Measurements from ENCODE around the gene RAB11FIP3. TPM values are rescaled to one million over a fixed set of nuclear protein-coding genes. Genes with fewer than 3 reads are reported as not detected.
"Not testable (repeated sequence)": the region's sequence is repeated elsewhere in the genome, so short reads cannot be mapped to it uniquely, and the experiment has no call there.

The RAB11FIP3 gene, protein sequence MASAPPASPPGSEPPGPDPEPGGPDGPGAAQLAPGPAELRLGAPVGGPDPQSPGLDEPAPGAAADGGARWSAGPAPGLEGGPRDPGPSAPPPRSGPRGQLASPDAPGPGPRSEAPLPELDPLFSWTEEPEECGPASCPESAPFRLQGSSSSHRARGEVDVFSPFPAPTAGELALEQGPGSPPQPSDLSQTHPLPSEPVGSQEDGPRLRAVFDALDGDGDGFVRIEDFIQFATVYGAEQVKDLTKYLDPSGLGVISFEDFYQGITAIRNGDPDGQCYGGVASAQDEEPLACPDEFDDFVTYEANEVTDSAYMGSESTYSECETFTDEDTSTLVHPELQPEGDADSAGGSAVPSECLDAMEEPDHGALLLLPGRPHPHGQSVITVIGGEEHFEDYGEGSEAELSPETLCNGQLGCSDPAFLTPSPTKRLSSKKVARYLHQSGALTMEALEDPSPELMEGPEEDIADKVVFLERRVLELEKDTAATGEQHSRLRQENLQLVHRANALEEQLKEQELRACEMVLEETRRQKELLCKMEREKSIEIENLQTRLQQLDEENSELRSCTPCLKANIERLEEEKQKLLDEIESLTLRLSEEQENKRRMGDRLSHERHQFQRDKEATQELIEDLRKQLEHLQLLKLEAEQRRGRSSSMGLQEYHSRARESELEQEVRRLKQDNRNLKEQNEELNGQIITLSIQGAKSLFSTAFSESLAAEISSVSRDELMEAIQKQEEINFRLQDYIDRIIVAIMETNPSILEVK
- total RNA-seq: 10 to 100 TPM; 20.7 to 62.5 (median 29.1) TPM

DNA sequence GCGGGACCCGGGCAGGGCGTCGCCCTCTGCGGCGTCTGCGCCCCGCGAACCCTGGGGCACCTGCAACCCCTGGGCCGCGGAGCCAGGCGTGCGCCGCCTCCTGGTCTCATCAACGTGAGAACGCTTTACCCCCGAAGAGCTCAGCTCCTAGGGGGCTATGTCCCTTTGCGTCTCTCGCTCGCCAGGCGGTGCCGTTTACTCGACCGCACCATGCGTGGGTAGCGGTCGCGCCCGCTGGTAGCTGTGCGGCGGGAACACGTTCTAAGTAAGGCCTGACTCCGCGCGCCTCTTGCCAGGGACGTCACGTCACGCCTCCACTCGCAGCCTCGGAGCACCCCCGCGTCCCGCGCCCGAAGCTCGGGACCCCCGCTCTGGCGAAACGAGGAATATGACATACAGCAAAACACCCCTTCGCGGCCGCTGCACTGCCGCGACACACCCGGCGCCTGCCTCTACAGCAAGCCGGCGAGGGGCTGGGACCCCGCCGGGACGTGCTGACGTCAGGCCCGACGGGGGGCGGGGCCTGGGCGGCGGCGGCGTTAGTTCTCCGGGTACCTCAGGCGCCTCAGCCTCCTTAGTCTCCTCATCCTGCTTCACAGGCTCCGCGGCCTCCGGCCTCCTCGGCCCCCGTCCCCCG, at the start of gene RAB11FIP3:
RAB11FIP3 (plus strand) TSS at position 568 of the 637 bp plus-strand sequence. CDS start 358 bp downstream, outside the sequence.
- peak within 1 kb of the TSS; percentile 80 for H3K4me3 ChIP-seq
- H3K27me3 ChIP-seq: no peaks in the 10 kb centered on the region
- peak within 1 kb of the TSS; percentile 92 for H3K27ac ChIP-seq
- H3K9me3 ChIP-seq: no peaks in the 10 kb centered on the region
- DNase-seq (ENCODE audit: low spot score in 2 of 2): peak; percentile 88 to 90
- H3K36me3 ChIP-seq: no peaks in the 10 kb centered on the region
- WGBS: 0% methylated on average over 15 of the region's 77 CpGs
- TF ChIP-seq POLR2A (IDR thresholded peaks at IDR 0.05): peak in 1 of 2 donors; percentile 46
- TF ChIP-seq POLR2AphosphoS5 (IDR thresholded peaks at IDR 0.05): peak in 1 of 3 donors; percentile 68
- TF ChIP-seq EP300 (IDR thresholded peaks at IDR 0.05): no peak
- TF ChIP-seq, protein P1, sequence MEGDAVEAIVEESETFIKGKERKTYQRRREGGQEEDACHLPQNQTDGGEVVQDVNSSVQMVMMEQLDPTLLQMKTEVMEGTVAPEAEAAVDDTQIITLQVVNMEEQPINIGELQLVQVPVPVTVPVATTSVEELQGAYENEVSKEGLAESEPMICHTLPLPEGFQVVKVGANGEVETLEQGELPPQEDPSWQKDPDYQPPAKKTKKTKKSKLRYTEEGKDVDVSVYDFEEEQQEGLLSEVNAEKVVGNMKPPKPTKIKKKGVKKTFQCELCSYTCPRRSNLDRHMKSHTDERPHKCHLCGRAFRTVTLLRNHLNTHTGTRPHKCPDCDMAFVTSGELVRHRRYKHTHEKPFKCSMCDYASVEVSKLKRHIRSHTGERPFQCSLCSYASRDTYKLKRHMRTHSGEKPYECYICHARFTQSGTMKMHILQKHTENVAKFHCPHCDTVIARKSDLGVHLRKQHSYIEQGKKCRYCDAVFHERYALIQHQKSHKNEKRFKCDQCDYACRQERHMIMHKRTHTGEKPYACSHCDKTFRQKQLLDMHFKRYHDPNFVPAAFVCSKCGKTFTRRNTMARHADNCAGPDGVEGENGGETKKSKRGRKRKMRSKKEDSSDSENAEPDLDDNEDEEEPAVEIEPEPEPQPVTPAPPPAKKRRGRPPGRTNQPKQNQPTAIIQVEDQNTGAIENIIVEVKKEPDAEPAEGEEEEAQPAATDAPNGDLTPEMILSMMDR (IDR thresholded peaks at IDR 0.05): peak in 1 of 2 donors; percentile 16
- peaks cover 39% of the 10 kb centered on the region for H3K4me1 ChIP-seq

GRCh38 chr16:375927-376816, 49.3 kb upstream of the RAB11FIP3 start:
- WGBS: no CpG with 5 or more reads among the region's 44 CpGs
- peaks cover 55% of the 10 kb centered on the region for H3K36me3 ChIP-seq
- no peaks in the 10 kb centered on the region for H3K9me3 ChIP-seq

GRCh38 chr16:376817-377418, 48.5 kb upstream of the RAB11FIP3 start:
- DNase-seq (ENCODE audit: low spot score in 2 of 2): no peak
- TF ChIP-seq EP300 (IDR thresholded peaks at IDR 0.05) (no peak), POLR2AphosphoS5 (IDR thresholded peaks at IDR 0.05) (no peak), POLR2A (IDR thresholded peaks at IDR 0.05) (no peak)
- TF ChIP-seq, protein P1 (IDR thresholded peaks at IDR 0.05): no peak
- peaks cover 54% of the 10 kb centered on the region for H3K36me3 ChIP-seq
- H3K4me1 ChIP-seq: peaks cover 26% of the 10 kb centered on the region
- H3K27me3 ChIP-seq: no peaks in the 10 kb centered on the region
- no peak overlapping the region for H3K27ac ChIP-seq
- no peaks in the 10 kb centered on the region for H3K9me3 ChIP-seq
- WGBS: 89% methylated on average over 17 of the region's 26 CpGs
- H3K4me3 ChIP-seq: no peak overlapping the region

More at GRCh38 chr16:375927-376816, 49.3 kb upstream of the RAB11FIP3 start:
- TF ChIP-seq POLR2A (IDR thresholded peaks at IDR 0.05): no peak
- no peak overlapping the region for H3K4me3 ChIP-seq
- no peak for DNase-seq (ENCODE audit: low spot score in 2 of 2)
- no peak overlapping the region for H3K27ac ChIP-seq
- H3K4me1 ChIP-seq: peaks cover 23% of the 10 kb centered on the region
- H3K27me3 ChIP-seq: no peaks in the 10 kb centered on the region

- no peak overlapping the region for H3K4me3 ChIP-seq
- H3K4me1 ChIP-seq: peaks cover 30% of the 10 kb centered on the region
- 90% methylated on average over 27 of the region's 42 CpGs for WGBS
- H3K36me3 ChIP-seq: peaks cover 48% of the 10 kb centered on the region
- H3K27me3 ChIP-seq: no peaks in the 10 kb centered on the region
- DNase-seq (ENCODE audit: low spot score in 2 of 2): no peak
- no peaks in the 10 kb centered on the region for H3K9me3 ChIP-seq
- no peak overlapping the region for H3K27ac ChIP-seq
- TF ChIP-seq, protein P1 (IDR thresholded peaks at IDR 0.05): no peak
These were observed 48.0 kb upstream of the RAB11FIP3 start for GRCh38 chr16:377419-377951.

DNA sequence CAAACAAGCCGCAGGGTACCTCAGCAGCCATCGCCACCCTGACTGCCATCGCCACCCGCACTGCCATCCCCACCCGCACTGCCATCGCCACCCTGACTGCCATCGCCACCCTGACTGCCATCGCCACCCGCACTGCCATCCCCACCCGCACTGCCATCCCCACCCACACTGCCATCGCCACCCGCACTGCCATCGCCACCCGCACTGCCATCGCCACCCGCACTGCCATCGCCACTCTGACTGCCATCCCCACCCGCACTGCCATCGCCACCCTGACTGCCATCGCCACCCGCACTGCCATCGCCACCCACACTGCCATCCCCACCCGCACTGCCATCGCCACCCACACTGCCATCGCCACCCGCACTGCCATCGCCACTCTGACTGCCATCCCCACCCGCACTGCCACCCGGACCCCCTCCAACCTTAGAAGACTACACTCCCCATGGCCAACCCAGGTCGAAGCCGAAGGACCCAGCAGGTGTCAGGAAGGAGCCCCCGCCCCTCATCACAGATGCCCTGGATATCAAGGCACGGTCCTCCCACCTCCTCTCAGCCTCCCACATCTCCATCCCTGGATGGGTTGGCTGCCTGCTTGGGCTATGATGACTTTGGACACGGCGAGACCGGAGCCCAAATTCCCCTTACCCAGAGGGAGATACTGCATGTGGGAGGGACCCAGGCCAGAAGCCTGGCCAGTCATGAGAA, 47.2 kb upstream of the RAB11FIP3 start:
- H3K27ac ChIP-seq, H3K9me3 ChIP-seq, H3K27me3 ChIP-seq, H3K4me3 ChIP-seq: not testable (repeated sequence)
- Histone ChIP-seq H3K36me3 (peaks cover 42% of the 10 kb centered on the region), H3K4me1 (peaks cover 38% of the 10 kb centered on the region)
- peak in 1 of 2 donors; percentile 58 for DNase-seq (ENCODE audit: low spot score in 2 of 2)
- 92% methylated on average over 32 of the region's 36 CpGs for WGBS
